Activated naive CD4-positive, alpha-beta T cell treated with anti-CD3 and anti-CD28 coated beads, Interleukin-2, amount 50 U/mL, for 72 hours (primary cell): Measurements from ENCODE around the gene ZDHHC11. TPM values are rescaled to one million over a fixed set of nuclear protein-coding genes. Genes with fewer than 3 reads are reported as not detected.
A peak's percentile ranks its signal among the peaks of the same experiment; 100 is the strongest.
"Not testable (repeated sequence)": the region's sequence is repeated elsewhere in the genome, so short reads cannot be mapped to it uniquely, and the experiment has no call there.

Experiments
- ATAC-seq, 2 donors: fragments of 150-1000 bp; cut with Tn5 transposase; 2 replicates each; pipeline ENCODE4 v1.10.0; 2021; ENCODE audit warnings: mild to moderate bottlenecking in 2 of 2, moderate library complexity in 2 of 2
- DNase-seq, 2 donors: peaks; one replicate each; pipeline ENCODE4 v3.0.0; 2021 to 2022; ENCODE audit warnings: low spot score in 2 of 2
- H3K27ac Mint-ChIP-seq, 2 donors: one replicate each; pipeline ENCODE4 v1.8.0; 2022; ENCODE audit warnings: mild to moderate bottlenecking in 2 of 2, mixed read lengths in 2 of 2
- H3K36me3 Mint-ChIP-seq, 2 donors: one replicate each; pipeline ENCODE4 v1.8.0; 2022; ENCODE audit warnings: mixed read lengths in 2 of 2
- H3K9me3 Mint-ChIP-seq, 2 donors: one replicate each; pipeline ENCODE4 v1.8.0; 2022; ENCODE audit warnings: mixed read lengths in 2 of 2
- total RNA-seq, 2 donors: library from RNA; stranded (reverse); gene quantifications; one replicate each; pipeline ENCODE4 v1.2.3, GENCODE V29; 2022

ZDHHC11 gene
- total RNA-seq, 2 donors from 2014 or later, result 3.4 to 19.3 TPM

DNA sequence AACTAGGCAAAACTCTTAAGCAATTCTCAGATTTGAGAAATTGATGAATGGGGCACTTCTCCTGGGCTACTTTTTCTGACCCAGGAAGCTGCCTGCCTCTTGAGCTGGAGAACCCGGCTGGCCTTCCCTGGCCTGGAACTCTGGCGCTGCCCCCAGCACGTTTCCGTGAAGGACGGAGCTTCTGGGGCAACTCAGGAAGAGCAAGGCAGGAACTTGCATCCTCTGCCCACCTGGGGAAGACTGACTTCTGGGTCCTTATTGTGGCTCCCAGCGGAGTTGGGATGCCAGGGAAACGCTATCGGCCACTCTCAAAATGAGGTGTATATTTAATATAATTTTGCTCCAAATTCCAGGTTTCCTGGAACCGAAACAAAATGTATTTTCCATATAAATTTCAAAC is 39.4 kb downstream of the ZDHHC11 start:
- H3K27ac Mint-ChIP-seq, ATAC-seq, H3K9me3 Mint-ChIP-seq, DNase-seq, H3K36me3 Mint-ChIP-seq: not testable (repeated sequence)

DNA sequence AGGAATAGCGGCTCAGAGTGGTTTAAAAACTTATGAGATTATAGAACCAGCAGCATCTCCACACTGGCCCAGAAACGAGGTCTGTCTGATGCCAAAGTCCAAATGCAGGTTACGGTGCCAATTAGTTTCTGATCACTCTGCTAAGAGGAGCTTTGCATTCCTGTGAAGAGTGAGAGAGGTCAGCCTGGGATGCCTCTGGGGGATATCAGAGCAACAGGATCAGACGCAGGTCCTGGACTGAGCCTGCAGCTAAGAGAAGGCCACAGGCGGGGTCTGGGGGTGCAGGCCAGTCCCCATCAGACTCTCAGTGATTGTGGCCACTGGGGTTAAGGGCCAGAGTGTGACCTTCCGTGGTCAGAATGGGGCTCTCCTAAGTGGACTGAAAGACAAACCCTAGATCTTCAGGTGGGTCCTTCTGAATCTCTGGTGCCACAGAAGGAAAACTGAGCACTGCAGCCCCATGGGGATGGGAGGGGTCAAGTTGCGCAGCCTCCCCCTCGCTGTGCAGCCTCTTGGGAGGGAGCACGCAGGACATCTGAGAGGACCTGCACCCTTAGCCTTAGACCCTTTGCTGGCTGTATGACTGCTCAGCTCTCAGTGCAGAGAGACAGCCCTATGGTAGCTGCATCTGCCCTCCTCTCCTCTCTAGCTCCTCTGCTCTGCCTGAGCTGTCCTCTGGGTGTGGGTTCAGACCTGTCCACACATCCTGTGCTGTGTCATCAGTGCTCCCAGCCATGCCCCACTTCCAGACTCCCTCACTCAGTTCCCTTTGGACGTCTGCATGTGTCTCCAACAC is 42.9 kb downstream of the ZDHHC11 start:
- not testable (repeated sequence) for H3K27ac Mint-ChIP-seq, ATAC-seq, DNase-seq
- peaks cover 11 to 16% of the 10 kb centered on the region in 2 donors for H3K36me3 Mint-ChIP-seq
- peaks cover 11 to 20% of the 10 kb centered on the region in 2 donors for H3K9me3 Mint-ChIP-seq

DNA sequence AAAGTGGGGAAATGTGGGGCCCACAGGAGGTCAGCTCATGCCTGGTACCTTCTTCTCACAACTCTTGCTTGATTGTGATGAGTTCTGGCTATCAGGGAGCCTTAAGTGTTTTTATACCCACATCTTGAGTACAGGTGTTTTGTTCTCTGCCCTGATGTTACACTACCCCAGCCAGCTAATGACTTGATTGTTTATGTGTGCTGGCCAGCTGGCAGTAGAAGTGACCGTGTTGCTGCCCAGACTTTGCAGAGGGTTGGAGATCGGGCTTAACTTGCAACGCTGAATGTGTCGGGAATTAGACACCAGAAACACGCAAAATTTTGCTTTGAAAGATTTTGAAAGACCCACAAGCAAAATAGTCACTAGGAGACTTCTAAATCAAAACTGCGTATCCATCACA is 49.3 kb downstream of the ZDHHC11 start:
- peaks cover 16 to 17% of the 10 kb centered on the region in 2 donors for H3K36me3 Mint-ChIP-seq
- no peak for DNase-seq
- H3K27ac Mint-ChIP-seq, result no peak overlapping the region
- no peak for ATAC-seq
- H3K9me3 Mint-ChIP-seq, result peaks cover 11 to 20% of the 10 kb centered on the region in 2 donors

DNA sequence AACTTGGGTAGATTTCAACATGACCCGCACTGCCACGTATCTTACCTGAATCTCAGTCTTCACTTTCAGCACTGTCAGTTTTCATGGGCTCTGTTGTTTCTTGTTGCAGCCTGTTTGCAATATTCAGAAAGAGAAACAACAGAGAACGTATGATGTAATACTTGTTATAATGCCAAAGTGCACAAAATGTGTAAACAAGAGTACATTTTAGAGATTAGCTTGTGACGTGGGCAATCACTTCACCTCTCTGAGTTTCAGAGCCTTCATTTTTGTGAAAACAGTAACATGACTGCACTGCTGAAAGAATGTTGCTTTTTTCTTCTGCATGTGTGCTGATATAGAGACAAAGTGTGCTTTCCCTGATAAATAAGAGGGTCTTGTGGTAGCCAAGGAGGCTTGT is 49.7 kb downstream of the ZDHHC11 start:
- DNase-seq, H3K27ac Mint-ChIP-seq, ATAC-seq: not testable (repeated sequence)
- H3K36me3 Mint-ChIP-seq, result peaks cover 16 to 17% of the 10 kb centered on the region in 2 donors
- H3K9me3 Mint-ChIP-seq, result peaks cover 11 to 20% of the 10 kb centered on the region in 2 donors

DNA sequence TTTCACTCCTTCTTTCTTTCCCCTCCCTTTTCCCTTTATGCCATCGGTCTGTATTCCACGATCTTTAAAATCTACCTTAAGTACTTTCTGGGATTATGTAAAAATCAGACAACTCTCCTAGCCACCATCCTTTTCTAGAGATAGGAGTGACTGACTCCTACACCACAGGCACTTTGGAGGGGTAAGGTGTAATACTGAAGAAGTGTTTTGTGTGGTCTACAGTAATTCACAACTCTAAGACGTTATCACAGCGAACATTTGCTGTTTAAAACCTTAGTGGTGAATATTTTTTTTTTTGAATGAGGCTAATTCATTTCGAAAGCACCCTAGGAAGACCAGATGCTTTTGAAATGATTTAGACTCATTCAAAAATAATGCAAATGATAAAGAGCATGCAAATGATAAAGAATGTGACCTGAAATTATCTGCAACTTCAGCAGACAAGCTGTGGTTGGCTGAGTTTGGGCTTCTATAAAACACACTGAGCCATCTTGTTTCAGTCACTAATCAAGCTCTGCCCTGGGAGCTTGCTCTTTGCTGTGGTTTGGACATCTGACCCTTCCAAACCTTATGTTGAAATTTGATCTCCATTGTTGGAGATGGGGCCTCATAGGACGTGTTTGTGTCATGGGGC is 52.2 kb downstream of the ZDHHC11 start:
- H3K9me3 Mint-ChIP-seq, result peaks cover 5 to 15% of the 10 kb centered on the region in 2 donors
- ATAC-seq, DNase-seq, H3K27ac Mint-ChIP-seq: not testable (repeated sequence)
- peaks cover 9 to 13% of the 10 kb centered on the region in 2 donors for H3K36me3 Mint-ChIP-seq

DNA sequence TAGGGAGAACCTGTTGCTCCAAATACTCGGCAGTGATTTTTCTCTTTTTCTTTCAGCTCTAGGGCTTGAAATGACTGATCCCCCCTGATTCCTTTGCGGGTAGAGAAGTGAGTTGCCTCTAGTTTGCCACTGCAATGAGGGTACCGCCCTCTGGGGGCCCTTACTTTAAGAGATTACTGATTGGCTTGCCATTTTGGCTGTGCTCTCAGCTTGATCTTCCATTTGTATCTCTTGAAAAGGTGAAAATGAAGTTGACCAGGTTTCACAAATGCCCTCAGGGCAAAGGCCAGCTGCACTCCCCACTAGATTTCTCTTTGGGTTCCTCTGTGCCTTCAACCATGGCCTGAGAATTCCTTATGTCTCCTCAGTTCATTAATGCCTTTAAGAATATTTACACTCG is 52.8 kb downstream of the ZDHHC11 start:
- H3K36me3 Mint-ChIP-seq, DNase-seq: not testable (repeated sequence)

DNA sequence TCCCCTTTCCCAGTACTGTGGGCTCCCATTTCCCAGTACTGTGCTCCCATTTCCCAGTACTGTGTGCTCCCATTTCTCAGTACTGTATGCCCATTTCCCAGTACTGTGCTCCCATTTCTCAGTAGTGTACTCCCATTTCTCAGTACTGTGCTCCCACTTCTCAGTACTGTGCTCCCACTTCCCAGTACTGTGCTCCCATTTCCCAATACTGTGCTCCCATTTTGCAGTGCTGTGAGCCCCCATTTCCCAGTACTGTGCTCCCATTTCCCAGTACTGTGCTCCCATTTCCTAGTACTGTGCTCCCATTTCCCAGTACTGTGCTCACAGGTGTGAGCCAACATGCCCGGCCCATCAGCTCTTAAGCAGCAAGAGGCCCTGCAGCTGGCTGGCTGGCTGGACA is 54.9 kb downstream of the ZDHHC11 start:
- not testable (repeated sequence) for DNase-seq, H3K36me3 Mint-ChIP-seq, H3K27ac Mint-ChIP-seq, ATAC-seq
- peaks cover 9 to 16% of the 10 kb centered on the region in 2 donors for H3K9me3 Mint-ChIP-seq

More for the DNA sequence above, 52.8 kb downstream of the ZDHHC11 start:
- ATAC-seq, H3K27ac Mint-ChIP-seq: not testable (repeated sequence)
- H3K9me3 Mint-ChIP-seq, result peaks cover 6 to 16% of the 10 kb centered on the region in 2 donors

DNA sequence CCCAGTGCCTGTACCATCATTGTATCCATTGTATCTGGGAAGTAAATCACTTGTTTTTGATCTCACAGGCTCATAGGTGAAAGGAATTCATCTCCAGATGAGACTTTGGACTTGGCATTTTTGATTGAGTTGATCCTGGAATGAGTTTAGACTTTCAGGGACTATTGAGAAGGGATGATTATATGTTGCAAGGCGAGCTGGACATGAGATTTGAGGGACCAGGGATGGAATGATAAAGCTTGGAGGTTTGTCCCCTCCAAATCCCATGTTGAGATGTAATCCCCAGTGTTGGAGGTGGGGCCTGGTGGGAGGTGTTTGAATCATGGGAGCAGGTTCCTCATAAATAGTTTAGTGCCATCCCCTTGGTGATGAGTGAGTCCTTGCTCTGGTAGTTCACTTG is 55.8 kb downstream of the ZDHHC11 start:
- H3K27ac Mint-ChIP-seq, H3K36me3 Mint-ChIP-seq, ATAC-seq, DNase-seq: not testable (repeated sequence)
- H3K9me3 Mint-ChIP-seq, result peaks cover 14 to 22% of the 10 kb centered on the region in 2 donors

DNA sequence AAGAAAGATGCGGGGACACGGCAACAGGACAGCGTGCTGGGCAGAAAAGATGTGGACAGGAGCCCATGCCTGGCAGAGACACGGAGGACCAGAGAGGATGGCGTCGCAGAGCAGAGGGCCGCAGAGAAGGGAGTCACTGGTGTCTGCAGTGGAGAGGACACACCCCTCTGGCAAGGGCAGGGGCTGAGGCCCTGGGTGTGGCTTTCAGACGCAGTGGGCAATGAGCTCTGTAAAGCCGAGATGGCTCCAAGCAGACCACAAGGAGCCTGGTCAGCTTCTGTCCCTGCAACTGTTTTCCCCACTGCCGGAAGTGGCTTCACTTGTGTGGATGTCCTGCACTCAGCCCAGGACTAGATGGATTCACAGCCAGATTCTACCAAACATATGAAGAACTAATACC is 62.1 kb downstream of the ZDHHC11 start:
- H3K27ac Mint-ChIP-seq, ATAC-seq, DNase-seq: not testable (repeated sequence)
- H3K36me3 Mint-ChIP-seq, result peaks cover 6 to 23% of the 10 kb centered on the region in 2 donors
- H3K9me3 Mint-ChIP-seq, result peaks cover 20 to 21% of the 10 kb centered on the region in 2 donors

DNA sequence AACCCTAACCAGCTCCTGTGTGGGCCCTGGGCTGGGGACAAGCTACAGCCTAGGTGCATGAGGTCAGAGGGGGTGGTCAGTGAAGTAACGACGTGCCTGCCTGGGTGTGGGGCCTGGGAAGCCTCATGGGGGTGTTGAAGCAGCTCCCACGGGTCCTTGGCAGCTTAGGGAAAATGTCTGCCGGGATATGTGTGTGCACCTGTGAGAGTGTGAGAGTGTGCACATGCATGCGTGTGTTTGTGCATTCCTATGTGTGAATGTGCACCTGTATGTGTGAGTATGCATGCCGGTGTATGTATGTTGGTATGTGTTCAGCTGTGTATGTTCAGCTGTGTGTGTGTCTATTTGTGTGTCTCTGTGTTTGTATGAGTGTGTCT is 62.9 kb downstream of the ZDHHC11 start:
- peaks cover 13 to 16% of the 10 kb centered on the region in 2 donors for H3K9me3 Mint-ChIP-seq
- not testable (repeated sequence) for ATAC-seq, DNase-seq, H3K27ac Mint-ChIP-seq
- peaks cover 6 to 23% of the 10 kb centered on the region in 2 donors for H3K36me3 Mint-ChIP-seq

DNA sequence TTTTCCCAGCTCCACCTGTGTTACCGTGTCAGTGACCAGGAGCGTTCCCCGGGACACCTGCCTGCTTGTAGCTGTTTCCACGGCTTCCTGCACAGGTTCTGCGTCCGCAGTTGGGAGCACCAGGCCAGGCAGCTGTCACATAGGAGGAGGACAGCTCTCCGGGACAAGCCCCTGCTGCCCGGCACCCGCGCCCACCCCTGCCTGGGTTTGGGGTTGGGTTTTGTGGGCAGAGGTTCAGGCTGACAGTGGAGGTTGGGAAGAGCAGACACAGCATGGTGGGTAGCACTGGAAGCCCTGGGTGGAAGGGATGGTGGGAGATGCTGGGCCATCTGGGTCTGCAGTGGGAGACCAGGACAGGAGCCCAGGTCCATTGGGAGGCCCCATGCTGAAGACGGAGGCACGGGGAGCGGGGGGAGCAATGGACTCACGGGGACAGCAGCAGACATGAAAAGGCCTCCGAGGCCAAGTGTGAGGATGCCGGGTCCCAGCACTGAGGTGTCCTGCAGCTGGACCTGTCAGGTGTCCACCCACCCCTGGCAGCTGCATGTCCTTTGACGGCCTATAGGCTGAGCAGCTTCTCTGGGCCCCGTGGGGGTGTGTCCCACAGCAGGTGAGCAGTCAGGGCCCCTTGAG is 63.4 kb downstream of the ZDHHC11 start:
- H3K27ac Mint-ChIP-seq, ATAC-seq, DNase-seq: not testable (repeated sequence)
- Mint-ChIP-seq H3K36me3 (peaks cover 6 to 23% of the 10 kb centered on the region in 2 donors), H3K9me3 (peaks cover 13 to 16% of the 10 kb centered on the region in 2 donors)

DNA sequence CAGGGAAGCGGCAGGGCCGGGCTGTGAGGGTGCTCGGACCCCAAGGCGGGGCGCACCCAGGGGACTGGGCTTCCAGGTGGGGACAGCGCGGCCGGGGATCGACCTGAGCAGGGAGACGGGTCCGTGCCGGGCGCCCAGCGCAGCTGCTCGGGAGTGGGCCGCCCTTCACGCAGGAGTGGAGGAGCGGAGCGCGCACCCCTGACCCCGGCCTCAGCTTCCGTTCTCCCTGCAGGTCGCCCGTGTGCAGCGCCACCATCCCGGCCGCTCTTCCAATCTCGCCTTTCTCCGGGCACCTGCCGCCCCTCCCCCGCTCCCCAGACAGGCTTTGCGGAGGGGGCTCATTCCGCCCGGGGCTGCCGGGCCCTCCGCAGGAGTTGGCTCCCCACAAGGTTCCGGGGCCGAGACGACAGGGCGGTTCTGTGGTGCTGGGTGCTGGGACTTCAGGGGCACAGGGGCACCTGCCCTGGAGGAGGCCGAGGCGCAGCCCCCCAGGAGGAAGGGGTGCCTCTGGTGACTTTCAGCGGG is 65.5 kb downstream of the ZDHHC11 start:
- not testable (repeated sequence) for H3K27ac Mint-ChIP-seq

DNA sequence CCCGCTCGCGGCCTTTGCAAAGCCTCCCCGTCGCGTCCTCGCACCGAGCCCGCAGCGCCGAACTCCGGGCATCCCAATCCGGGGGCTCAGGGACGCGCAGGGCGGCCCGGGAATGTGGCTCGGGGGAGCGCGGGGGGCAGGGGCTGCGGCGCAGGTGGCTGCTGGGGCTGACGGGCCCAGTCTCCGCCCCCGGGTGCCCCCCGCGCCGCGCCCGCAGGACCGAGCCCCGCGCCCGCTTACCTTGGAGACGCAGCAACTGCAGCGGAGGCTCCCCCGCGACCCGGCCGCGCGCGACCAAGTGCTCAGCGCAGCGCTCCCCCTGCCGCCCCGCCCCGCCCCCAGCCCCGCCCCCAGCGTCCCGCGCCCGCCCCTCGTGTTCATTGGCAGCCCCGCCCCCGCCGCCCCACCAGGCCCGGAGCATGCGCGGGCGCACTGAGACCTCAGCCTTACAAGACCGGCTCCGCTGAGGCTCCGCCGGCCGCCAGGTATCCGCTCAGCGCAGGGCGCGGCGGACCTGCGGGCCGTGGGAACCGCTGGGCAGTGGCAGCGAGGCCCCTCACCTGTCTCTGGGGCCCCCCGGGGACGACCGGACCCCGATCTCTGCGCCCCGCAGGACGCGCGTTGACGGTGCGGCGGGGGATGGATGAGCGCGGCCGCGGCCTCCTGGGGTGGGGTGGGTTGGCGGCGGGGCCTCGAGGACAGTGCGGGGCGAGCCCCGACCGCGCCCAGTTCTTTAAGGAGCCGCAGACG is 66.2 kb downstream of the ZDHHC11 start, which contains the start of gene ZDHHC11B:
Gene ZDHHC11B (minus strand): TSS at position 302 of the 750 bp plus-strand sequence. CDS start 17,810 bp downstream, outside the sequence.
- H3K36me3 Mint-ChIP-seq, result peaks cover 6 to 15% of the 10 kb centered on the region in 2 donors
- H3K9me3 Mint-ChIP-seq, H3K27ac Mint-ChIP-seq: not testable (repeated sequence)
- peak in 1 of 2 donors; percentile 90 for DNase-seq
- ATAC-seq, result peak; percentile 80 to 90

More for the DNA sequence above, 65.5 kb downstream of the ZDHHC11 start:
- peak; percentile 36 to 38 for ATAC-seq
- not testable (repeated sequence) for H3K9me3 Mint-ChIP-seq, DNase-seq
- peaks cover 6 to 21% of the 10 kb centered on the region in 2 donors for H3K36me3 Mint-ChIP-seq

DNA sequence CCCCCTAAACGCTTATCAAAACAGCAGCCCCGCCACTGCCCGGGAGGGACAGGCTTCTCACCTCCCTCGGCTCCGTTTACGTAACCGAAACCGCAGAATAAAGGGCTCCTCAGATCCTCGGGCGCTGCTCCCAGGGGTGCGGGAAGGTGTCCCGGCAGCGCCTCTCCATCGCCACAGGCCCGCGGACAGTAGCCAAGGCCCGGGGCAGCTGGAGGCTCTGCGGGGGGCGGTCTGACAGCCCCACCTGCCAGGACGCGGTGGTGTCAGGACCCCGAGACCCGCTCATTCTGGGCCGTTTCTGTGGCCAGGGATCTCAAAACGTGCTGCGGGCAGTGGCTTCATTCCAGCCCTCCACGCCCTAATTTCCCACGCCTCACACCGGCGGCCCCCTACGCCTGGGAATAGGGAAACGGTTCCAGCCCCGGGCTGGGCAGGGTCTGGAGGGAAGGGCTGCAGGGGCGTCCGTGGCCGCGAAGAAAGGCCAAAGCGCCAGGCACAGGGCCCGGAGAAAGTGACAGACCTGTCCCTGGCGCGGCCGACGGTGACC is 66.8 kb downstream of the ZDHHC11 start:
- peak; percentile 11 to 26 for ATAC-seq
- not testable (repeated sequence) for H3K9me3 Mint-ChIP-seq, DNase-seq, H3K27ac Mint-ChIP-seq
- peaks cover 6 to 11% of the 10 kb centered on the region in 2 donors for H3K36me3 Mint-ChIP-seq

DNA sequence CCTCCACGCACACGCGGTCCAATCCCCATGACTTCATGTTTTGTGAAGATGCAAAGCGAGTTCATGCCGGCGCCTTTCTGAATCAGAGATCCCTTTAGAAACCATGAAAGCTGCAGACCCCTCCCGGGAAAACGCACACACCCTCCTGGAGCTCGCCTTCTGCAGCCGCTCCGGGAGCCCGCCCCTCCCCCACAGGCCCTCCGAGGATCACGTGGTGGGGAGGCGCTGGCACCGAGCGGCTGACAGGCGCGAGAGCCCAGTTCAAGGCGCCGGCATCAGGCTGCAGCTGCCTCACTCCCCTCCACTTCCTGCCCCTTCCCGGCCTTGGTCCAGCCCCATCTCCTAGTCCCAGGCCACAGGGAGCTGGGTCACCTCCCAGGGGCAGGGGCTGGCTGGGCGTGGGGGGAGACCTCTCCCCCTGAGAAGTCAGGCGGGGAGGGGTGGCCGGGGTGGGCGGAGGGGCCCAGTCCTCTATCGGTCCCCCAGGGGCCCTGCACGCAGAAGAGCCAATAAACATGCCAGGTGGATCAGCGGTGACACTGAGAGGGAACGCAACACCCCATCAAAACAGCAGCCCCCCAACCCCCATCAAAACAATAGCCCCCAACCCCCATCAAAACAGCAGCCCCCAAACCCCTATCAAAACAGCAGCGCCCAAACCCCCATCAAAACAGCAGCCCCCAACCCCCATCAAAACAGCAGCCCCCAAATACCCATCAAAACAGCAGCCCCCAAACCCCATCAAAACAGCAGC is 67.6 kb downstream of the ZDHHC11 start:
- ATAC-seq, H3K9me3 Mint-ChIP-seq, H3K27ac Mint-ChIP-seq, H3K36me3 Mint-ChIP-seq: not testable (repeated sequence)
- peak in 1 of 2 donors; percentile 56 for DNase-seq
